Activated CD8-positive, alpha-beta T cell treated with anti-CD3 and anti-CD28 coated beads for 36 hours (primary cell): Measurements from ENCODE around the gene ZNF281. TPM values are rescaled to one million over a fixed set of nuclear protein-coding genes. Genes with fewer than 3 reads are reported as not detected.
A peak's percentile ranks its signal among the peaks of the same experiment; 100 is the strongest.
"Not testable (repeated sequence)": the region's sequence is repeated elsewhere in the genome, so short reads cannot be mapped to it uniquely, and the experiment has no call there.

Experiments
- ATAC-seq: fragments of 200-7000 bp; cut with Tn5 transposase; one replicate; pipeline ENCODE4 v1.10.0; 2021; ENCODE audit warnings: mild to moderate bottlenecking, moderate library complexity
- CTCF ChIA-PET: fragments of 350-600 bp; sonication (Branson Sonifier 250); formaldehyde crosslinking; loops from one replicate; lab custom pipeline; 2021; ENCODE audit warnings: antibody characterized with exemption; lab: Charles Lee
- POLR2A ChIA-PET: fragments of 350-600 bp; sonication (Branson Sonifier 250); formaldehyde crosslinking; loops from one replicate; lab custom pipeline; 2021; ENCODE audit warnings: antibody characterized with exemption; lab: Charles Lee
- DNase-seq: peaks from one replicate; pipeline ENCODE4 v3.0.0-alpha.2; 2020
- H3K27ac Mint-ChIP-seq: one replicate; pipeline ENCODE4 v1.8.0; 2021; ENCODE audit warnings: mild to moderate bottlenecking, mixed read lengths
- H3K27me3 Mint-ChIP-seq: one replicate; pipeline ENCODE4 v1.8.0; 2021; ENCODE audit warnings: mixed read lengths
- H3K36me3 Mint-ChIP-seq: one replicate; pipeline ENCODE4 v1.8.0; 2021; ENCODE audit warnings: low read depth, mixed read lengths
- H3K4me1 Mint-ChIP-seq: one replicate; pipeline ENCODE4 v1.8.0; 2021; ENCODE audit warnings: low read depth, mixed read lengths
- H3K4me3 Mint-ChIP-seq: one replicate; pipeline ENCODE4 v1.8.0; 2021; ENCODE audit warnings: mild to moderate bottlenecking, moderate library complexity, mixed read lengths
- H3K9me3 Mint-ChIP-seq: one replicate; pipeline ENCODE4 v1.8.0; 2021; ENCODE audit warnings: mixed read lengths
- intact Hi-C: fragments of 100-400 bp; cut with micrococcal nuclease; formaldehyde crosslinking; loops from one replicate; pipeline ENCODE4 v1.10.0; 2022
- total RNA-seq, 2 experiments: library from RNA; stranded (reverse); gene quantifications; one replicate each; pipeline ENCODE4 v1.2.3, GENCODE V29; 2021
- TF ChIP-seq, protein P1 (sequence below): fragments of 200-600 bp; IDR thresholded peaks from one replicate; pipeline ENCODE4 v1.8.0; 2022; ENCODE audit warnings: antibody characterized with exemption, mild to moderate bottlenecking

The ZNF281 gene
- total RNA-seq, 2 experiments from 2014 or later = 12.0 to 12.2 TPM

DNA sequence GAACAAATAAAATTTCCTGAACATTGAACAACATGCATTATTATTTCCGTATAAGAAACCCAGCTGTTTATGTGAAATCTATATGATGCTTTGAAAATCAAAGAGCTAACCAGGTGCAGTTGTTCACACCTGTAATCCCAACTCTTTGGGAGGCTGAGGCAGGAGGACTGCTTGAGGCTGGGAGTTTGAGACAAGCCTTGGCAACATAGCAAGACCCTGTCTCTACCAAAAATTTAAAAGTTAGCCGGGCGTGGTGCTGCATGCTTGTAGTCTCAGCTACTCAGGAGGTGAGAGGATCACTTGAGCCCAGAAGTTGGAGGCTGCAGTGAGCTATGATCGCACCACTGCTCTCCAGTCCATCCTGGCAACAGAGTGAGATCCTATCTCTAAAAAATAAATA, 4.8 kb upstream of the ZNF281 start:
- peaks cover 18% of the 10 kb centered on the region for H3K4me1 Mint-ChIP-seq
- CTCF ChIA-PET = interaction anchor here (1.7 kb wide), 1 partner anchor 9 kb away, joined by 3 read pairs; no protein-coding TSS in a partner anchor
- POLR2A ChIA-PET = interaction anchor here (0.7 kb wide), 1 partner anchor 666 kb away, joined by 4 read pairs; no protein-coding TSS in a partner anchor
- DNase-seq = no peak
- intact Hi-C loops = no loop called here
- H3K9me3 Mint-ChIP-seq = no peaks in the 10 kb centered on the region
- H3K27me3 Mint-ChIP-seq = peaks cover 2% of the 10 kb centered on the region
- peaks cover 2% of the 10 kb centered on the region for H3K36me3 Mint-ChIP-seq
- TF ChIP-seq, protein P1, sequence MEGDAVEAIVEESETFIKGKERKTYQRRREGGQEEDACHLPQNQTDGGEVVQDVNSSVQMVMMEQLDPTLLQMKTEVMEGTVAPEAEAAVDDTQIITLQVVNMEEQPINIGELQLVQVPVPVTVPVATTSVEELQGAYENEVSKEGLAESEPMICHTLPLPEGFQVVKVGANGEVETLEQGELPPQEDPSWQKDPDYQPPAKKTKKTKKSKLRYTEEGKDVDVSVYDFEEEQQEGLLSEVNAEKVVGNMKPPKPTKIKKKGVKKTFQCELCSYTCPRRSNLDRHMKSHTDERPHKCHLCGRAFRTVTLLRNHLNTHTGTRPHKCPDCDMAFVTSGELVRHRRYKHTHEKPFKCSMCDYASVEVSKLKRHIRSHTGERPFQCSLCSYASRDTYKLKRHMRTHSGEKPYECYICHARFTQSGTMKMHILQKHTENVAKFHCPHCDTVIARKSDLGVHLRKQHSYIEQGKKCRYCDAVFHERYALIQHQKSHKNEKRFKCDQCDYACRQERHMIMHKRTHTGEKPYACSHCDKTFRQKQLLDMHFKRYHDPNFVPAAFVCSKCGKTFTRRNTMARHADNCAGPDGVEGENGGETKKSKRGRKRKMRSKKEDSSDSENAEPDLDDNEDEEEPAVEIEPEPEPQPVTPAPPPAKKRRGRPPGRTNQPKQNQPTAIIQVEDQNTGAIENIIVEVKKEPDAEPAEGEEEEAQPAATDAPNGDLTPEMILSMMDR = no peak
- no peak for ATAC-seq
- no peak overlapping the region for H3K27ac Mint-ChIP-seq
- H3K4me3 Mint-ChIP-seq = no peak overlapping the region

DNA sequence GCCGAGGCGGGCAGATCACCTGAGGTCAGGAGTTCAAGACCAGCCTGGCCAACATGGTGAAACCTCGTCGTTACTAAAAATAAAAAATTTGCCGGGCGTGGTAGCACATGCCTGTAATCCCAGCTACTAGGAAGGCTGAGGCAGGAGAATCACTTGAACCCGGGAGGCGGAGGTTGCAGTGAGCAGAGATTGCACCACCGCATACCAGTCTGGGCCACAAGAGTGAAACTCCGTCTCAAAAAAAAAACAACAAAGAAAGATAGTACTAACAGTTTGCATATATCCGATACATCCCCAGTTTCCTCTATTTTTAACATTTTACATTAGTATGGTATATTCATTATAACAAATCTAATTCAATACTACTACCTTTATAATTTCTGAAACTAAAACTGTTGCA, 3.9 kb upstream of the ZNF281 start:
- H3K4me1 Mint-ChIP-seq = peaks cover 22% of the 10 kb centered on the region
- ATAC-seq, H3K9me3 Mint-ChIP-seq, DNase-seq, H3K27me3 Mint-ChIP-seq, H3K27ac Mint-ChIP-seq, intact Hi-C loops, H3K36me3 Mint-ChIP-seq, H3K4me3 Mint-ChIP-seq, POLR2A ChIA-PET: not testable (repeated sequence)
- CTCF ChIA-PET = interaction anchor here (1.7 kb wide), 1 partner anchor 8 kb away, joined by 3 read pairs; no protein-coding TSS in a partner anchor

DNA sequence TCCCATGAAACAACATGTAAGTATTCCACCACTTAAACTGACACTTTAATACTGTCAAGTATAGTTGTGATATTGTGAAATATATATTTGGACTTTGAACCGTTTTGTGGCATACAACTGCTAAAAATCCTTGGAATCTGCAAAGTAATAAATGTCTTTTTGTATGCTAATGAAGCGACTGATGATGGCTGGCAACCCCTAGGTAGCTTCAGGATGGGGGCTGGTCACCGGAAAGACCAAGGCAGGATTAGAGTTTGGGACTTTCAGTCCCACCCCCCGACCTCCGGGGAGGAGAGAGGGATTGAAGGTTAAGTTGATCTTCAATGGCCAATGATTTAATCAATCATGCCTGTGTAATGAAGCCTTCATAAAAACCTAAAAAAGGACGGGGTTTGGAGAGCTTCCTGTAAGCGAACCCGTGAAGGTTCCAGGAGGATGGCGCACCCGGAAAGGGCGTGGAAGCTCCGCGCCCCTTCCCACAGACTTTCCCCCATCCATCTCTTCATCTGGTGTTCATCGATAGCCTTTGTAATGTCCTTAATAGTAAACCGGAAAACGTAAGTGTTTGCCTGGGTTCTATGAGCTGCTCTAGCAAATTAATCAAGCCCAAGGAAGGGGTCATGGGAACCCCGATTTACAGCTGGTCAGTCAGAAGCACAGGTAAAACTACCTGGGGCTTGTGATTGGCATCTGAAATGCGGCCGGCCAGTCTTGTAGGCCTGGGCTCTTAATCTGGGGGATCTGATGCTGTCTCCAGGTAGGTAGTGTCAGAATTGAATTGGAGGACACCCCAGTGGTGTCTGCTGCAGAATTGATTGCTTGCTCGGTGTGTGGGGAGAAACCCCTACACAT, 1.8 kb upstream of the ZNF281 start:
- Mint-ChIP-seq H3K27me3 (peaks cover 2% of the 10 kb centered on the region), H3K36me3 (peaks cover 26% of the 10 kb centered on the region), H3K4me3 (no peak overlapping the region), H3K27ac (no peak overlapping the region), H3K4me1 (peaks cover 42% of the 10 kb centered on the region), H3K9me3 (no peaks in the 10 kb centered on the region)
- ChIA-PET POLR2A (no interaction called here), CTCF (interaction anchor here (1.0 to 1.3 kb wide), 2 partner anchors 77 to 99 kb away, joined by 3 read pairs; no protein-coding TSS in a partner anchor)
- TF ChIP-seq, protein P1 = no peak
- ATAC-seq = no peak
- no peak for DNase-seq
- intact Hi-C loops = no loop called here

DNA sequence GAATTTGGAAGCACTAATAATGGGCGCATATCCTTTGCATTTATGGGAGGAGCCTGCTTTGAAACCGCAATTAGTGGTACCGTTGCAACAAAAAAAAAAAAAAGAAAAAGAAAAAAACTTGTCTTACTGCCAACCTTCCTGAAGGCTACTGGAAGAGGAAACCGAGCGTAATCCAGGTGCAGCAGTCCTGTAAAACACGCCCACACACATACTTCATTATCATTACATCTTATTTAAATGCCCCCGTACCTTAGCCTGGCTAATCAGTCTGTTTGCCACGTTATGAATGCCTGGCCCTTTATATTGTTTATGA, 686 bp upstream of the ZNF281 start:
- no peak for DNase-seq
- Mint-ChIP-seq H3K36me3 (peaks cover 34% of the 10 kb centered on the region), H3K27ac (peak overlapping the region; percentile 93), H3K9me3 (no peaks in the 10 kb centered on the region), H3K27me3 (peaks cover 2% of the 10 kb centered on the region), H3K4me1 (peaks cover 46% of the 10 kb centered on the region), H3K4me3 (peak overlapping the region; percentile 84)
- intact Hi-C loops = no loop called here
- TF ChIP-seq, protein P1 = no peak
- no peak for ATAC-seq
- POLR2A ChIA-PET = interaction anchor here (1.0 kb wide), 1 partner anchor 62 kb away, joined by 4 read pairs; no protein-coding TSS in a partner anchor
- CTCF ChIA-PET = interaction anchor here (1.0 to 1.4 kb wide), 2 partner anchors 14 to 78 kb away, joined by 3 read pairs; no protein-coding TSS in a partner anchor

DNA sequence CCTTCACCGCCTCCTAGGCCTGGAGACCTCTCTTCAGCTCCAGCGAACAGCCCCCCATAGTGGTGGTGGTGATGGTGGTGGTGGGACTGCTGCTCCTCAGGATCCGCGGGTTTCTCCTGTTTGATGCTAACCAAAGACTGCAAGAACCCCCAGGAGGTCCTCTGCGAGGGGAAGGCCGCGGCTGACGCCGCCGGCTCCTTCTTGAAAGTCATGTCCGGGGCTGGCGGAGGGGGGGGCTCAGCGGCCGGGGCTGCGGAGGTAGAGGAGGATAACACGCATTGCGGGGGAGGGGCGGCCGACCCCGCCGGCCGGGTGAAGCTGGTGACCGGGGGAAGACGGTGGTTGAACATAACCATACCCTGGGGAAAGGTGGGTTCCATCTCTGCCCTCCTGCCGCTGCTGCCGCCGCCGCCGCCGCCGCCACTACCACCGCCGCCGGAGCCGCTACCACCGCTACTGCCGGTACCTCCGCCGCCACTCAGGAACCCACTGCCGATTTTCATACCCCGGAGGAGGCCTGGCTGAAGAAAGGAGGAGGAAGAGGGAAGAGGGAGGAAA, 554 bp downstream of the ZNF281 start:
- peaks cover 43% of the 10 kb centered on the region for H3K36me3 Mint-ChIP-seq
- peak overlapping the region; percentile 84 for H3K4me3 Mint-ChIP-seq
- ChIA-PET POLR2A (interaction anchor here (0.6 to 1.0 kb wide), 3 partner anchors 63 to 213 kb away, joined by 3 to 4 read pairs (median 3); no protein-coding TSS in a partner anchor), CTCF (interaction anchor here (1.4 kb wide), 1 partner anchor 13 kb away, joined by 3 read pairs; no protein-coding TSS in a partner anchor)
- TF ChIP-seq, protein P1 = no peak
- H3K27me3 Mint-ChIP-seq = no peaks in the 10 kb centered on the region
- DNase-seq (peak; percentile 64), ATAC-seq (peak; percentile 10)
- no peaks in the 10 kb centered on the region for H3K9me3 Mint-ChIP-seq
- intact Hi-C loops = loop anchor here (10.0 kb wide), 1 partner anchor 76 kb away; no protein-coding TSS in a partner anchor
- H3K4me1 Mint-ChIP-seq = peaks cover 48% of the 10 kb centered on the region
- peak overlapping the region; percentile 93 for H3K27ac Mint-ChIP-seq
